Keratinocyte (primary cell): ENCODE results near the gene FBLN5.

ENCODE experiments used
- EZH2 ChIP-seq: IDR thresholded peaks from one replicate; pipeline ENCODE4 v1.6.1; 2012; ENCODE audit warnings: inconsistent platforms, mild to moderate bottlenecking, low read length, moderate library complexity
- TF ChIP-seq, protein P1 (sequence below), 3 experiments: IDR thresholded peaks in 1 of 3; conservative IDR thresholded peaks in 1 of 3; optimal IDR thresholded peaks in 1 of 3; 2 replicates in 2 of 3; 3 replicates in 1 of 3; pipeline versions ENCODE3 to v1.5.1; 2011; ENCODE audit warnings: low read length in 3 of 3, mild to moderate bottlenecking in 3 of 3, moderate library complexity in 2 of 3, control low read depth in 1 of 3, inconsistent platforms in 1 of 3; ENCODE audit not compliant: insufficient read depth in 2 of 3; ENCODE audit errors: extremely low read depth in 1 of 3

DNA sequence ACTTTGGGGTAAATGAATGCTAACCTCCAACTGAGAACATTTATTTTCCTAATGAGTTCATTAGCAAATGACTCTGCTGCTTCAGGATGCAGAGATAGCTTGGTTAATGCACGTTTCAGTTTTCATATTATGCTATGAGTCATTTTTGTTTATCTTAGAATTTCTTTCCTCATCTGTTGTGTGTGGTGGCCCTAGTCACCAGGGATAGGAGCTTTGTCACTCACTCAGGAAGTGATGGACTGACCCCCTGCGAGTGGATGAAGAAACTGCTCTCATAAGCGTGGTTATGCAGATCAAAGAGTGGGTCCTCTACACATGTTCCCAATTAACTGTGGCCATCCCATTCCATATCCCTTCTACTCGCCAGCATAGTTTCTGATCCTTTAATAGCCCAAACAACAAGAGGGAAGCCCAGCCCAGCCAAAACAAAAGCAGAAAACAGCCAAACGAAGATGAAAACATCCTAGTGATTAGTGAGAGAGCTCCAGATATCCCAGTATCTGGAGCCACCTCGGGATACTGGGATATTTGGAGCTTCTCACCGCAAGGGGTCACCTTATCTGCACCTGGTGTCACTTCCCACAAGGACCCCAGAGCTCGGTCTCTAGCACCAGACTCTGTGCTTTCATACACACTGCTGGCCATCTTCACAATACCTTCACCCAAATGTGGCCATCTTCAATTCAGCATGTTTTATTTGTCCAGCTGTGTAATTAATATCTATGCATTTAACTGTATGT is 88.8 kb downstream of the FBLN5 start:
- TF ChIP-seq, protein P1, sequence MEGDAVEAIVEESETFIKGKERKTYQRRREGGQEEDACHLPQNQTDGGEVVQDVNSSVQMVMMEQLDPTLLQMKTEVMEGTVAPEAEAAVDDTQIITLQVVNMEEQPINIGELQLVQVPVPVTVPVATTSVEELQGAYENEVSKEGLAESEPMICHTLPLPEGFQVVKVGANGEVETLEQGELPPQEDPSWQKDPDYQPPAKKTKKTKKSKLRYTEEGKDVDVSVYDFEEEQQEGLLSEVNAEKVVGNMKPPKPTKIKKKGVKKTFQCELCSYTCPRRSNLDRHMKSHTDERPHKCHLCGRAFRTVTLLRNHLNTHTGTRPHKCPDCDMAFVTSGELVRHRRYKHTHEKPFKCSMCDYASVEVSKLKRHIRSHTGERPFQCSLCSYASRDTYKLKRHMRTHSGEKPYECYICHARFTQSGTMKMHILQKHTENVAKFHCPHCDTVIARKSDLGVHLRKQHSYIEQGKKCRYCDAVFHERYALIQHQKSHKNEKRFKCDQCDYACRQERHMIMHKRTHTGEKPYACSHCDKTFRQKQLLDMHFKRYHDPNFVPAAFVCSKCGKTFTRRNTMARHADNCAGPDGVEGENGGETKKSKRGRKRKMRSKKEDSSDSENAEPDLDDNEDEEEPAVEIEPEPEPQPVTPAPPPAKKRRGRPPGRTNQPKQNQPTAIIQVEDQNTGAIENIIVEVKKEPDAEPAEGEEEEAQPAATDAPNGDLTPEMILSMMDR (optimal IDR thresholded peaks at IDR 0.05 in 1 of 3, IDR thresholded peaks at IDR 0.05 in 1 of 3, conservative IDR thresholded peaks at IDR 0.05 in 1 of 3; ENCODE audit: extremely low read depth in 1 of 3, insufficient read depth in 2 of 3, low read length in 3 of 3) = no peak
- TF ChIP-seq EZH2 = no peak
